ENCODE data around the gene MYL12B.
"Not testable (repeated sequence)": the region's sequence is repeated elsewhere in the genome, so short reads cannot be mapped to it uniquely, and the experiment has no call there.

MYL12B gene

DNA sequence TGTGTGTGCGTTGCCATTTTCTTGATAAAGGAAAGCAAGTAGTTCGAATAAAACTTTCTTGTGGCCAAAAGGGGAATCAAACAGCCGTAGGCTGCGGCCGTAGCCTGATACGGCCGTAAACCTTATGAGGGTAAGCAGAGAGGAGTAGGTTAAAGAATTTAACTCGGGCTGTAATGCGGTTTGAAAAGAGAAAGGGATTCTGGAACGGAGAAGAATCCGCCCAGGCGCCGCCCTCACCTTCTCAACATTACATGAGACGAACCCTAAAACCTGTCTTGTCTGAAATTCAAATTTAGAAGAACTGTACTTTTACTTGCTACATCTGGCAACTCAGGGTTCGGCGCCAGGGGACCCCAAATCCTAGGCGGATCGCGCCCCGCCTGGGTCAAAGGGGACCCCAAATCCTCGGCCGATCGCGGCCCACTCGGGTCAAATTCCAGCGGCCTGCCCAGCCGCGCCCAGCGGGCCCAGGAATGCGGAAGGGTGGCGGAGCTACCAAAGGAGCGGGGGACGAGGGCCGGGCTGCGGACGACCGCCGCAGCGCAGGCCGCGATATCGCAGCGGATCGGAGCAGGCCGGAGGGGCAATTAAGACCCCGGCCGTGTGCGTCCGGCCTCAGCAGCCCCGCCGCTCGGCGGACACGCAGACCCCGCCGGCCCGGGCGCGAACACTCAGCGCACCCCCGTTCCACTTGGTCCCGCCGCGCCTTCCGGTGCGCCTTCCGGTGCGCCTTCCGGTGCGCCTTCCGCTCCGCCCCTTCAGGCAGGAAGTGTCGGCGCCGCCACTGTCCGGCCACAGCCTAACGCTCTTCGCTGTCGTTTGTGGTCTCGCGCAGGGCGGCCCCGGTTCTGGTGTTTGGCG lies at the start of gene MYL12B:
Gene MYL12B, plus strand, starts transcription at position 761 of the 861 bp plus-strand sequence. CDS start 10,766 bp downstream, outside the sequence.
- DNase-seq, result peak in 1 of 2 experiments; percentile 66

DNA sequence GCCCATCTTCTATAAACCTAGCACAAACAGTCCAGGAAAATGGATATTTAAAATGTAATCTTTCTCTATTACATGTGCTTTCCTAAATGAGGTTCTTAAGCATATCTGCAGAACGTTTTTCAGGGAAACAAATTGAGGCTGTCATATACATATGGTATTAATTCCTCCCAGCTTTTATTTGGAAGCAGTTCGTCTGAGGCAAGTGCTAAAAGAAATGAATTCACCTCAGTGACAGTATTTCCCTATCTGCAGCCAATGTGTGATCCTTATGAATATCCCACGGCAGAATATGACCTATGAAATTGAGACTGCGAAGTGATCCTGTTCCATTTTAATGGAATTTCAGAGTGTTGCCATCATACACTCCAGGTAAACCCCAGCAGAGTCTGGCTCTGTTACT lies 49.3 kb upstream of the MYL12B start:
- no peak for DNase-seq

DNA sequence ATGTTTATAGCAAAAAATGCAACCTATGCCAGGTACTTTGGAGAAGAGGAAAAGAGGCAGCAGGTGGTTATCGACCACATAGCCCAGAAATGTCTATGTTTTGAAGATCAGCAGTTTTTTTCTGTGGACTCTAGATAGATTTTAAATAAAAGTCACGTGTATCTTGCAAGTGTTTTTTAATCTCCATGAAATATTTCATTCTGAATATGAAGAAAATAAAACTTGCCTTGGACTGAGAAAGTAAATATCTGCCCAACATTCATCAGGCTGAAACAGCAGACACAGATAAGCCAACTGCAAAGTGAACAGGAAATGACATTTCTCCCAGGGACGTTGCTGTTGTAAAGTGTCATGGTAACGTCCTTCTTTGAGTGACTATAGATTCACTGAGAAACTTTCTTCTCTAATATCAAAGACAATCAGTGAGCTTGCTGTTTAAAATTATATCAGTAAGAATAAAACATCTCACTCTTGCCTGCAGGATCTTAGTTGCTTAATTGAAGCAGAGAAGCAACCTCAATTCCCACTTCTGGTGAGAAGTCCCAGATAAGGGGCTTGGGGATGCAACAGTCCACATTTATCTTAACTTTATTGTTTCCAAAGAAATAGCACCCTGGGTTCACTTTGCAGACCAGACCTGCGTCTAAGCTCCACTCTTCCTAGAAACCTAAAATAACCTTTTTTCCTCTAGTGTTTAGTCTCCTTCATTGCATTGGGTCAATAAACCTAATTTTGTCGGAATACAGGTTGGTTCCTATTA lies 48.5 kb upstream of the MYL12B start:
- DNase-seq, result no peak

DNA sequence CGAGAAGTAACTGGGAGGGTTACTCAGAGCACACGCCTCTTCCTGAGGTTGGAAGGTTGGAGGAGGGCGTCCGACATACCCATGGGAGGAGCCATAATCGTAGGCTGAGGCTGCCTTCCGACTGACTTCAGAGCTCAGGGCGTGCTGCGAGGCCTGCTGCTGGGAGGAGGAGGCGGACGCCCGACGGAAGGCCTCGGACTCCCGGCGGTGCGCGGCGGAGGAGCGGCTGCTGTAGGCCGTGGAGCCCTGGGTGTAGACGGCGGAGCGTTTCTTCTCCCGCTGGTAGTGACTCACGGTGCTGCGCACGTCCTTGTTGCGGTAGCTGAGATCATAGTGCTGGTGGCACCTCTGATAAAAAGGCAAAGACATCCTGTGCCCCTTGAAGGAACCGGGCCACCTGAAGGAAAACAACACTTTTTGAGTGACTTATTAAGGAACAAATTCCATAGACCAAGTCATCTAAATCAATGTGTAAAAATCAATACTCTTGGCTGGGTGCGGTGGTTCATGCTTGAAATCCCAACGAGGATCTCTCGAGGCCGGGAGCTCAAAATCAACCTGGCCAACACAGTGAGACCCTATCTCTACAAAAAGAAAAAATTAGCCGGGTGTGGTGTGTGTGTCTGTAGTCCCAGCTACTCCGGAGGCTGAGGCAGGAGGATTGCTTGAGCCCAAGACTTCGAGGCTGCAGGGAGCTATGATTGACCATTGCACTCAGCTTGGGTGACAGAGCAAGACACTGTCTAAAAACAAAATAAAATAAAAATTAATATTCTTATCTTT lies 46.9 kb upstream of the MYL12B start:
- no peak for DNase-seq

DNA sequence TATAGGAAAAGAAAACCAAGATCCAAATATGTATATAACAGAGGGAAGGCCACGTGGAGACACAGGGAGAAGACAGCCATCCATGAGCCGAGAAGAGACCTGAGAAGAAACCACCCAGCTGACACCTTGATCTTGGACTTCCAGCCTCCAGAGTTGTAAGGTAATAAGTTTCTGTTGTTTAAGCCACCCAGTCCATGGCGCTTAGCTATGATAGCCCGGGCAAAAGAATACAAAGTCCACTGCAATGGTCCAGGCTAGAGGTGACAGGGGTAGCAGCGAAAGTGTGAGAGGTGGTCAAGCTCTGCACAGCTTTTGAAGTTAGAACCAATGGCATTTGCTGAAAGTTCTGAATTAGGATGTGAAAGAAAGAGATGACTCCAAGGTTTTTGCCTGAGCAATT lies 44.9 kb upstream of the MYL12B start:
- no peak for DNase-seq

DNA sequence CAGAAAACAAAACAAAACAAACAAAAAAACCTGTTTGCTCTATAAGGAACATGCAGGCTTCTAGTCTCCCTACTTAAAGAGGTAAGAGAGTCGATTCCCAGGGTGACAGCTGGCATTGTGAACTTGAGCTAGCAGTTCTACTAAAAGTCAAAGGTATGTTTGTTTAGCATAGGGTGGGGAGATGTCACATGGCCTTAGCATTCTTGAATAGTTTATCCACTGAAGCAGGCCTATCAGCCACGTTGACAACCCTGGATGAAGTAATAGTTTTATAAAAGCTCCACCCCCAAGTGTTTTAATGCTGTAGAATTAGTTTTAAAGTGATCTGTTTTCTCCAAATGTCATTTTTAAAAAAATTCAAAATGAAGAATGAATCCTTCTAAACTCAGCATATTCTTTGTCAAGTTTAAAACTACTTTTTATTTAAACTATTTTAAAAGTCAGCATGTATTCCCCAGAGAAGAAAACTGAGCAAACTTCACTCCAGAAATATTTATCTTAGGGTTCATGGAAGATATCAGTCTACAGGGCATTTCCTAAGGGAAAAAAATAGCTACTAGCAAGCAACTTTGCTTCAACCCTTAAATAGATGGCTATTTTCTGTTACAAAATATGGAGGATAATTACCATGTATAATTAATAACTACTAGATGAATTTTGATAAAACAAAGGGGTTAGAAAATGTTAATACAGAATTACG lies 43.8 kb upstream of the MYL12B start:
- peak; percentile 57 to 81 for DNase-seq

DNA sequence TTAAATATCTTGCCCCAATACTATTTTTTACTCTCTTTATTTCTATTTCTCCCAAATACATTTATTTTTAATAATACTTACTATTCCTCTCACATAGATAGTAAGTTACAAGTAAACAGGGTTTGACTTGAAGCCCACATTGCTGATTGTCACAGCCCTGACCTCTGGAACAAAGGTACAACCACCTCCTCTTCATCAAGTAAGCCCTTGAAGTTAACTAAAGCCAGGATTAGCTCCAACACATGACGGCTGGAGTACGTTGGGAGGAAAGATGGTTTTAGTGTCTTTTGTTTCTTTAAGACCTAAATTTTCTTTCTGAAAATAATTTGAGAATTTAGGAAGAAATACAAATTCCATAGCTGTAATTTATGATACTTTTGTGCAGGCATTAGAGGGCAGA lies 43.1 kb upstream of the MYL12B start:
- no peak for DNase-seq

DNA sequence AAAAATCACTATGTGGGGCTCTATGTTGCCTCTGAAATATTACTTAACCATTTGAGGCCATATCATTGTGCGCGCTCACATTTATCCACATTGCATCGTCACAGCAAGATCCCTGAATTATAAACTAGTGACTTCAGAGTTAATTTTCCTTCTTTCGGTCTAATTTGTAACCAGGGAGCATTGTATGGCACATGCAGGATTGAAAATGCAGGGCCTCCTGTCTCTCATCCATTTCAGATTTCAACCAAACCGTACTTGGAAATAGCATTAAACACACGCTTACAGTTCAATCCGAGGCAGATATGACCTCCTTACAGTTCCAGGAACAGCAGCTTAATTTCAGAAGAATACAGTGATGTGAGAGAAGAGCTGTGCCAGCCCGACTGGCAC lies 42.7 kb upstream of the MYL12B start:
- DNase-seq, result no peak

DNA sequence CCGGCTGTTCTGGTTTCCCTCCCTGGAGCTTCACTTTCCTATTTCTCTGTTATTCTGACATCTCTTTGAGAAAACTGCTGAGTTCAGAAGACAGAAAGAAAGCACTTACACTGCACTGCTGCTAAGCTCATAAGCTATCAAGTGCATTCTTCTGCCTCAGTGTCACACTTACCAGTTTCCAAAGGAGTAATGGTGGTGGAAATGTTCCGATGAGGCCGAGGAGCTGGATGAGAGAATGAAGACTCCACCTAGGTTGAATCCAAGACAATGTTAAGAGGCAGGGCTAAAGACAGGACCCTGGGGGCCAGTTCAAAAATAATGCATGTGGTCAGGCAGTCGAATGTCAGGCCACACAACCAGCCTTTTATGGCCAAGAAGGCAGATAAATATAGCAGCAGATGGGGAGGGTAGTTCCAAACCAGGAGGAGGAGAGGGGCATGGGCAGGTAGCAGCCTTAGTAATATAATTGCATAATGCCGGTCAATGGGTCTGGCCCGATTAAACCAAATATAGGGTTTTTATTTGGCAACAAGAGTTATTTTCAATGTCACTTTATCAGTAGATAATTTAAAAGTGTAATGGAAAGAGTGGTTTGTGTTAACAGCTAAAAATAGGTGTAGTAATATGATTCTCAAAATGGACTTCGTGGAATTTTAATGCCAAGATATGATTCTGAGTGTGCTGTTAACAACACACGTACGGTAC lies 42.1 kb upstream of the MYL12B start, which contains the start of gene MYOM1:
Gene MYOM1, minus strand, starts transcription at position 338 of the 705 bp plus-strand sequence. CDS start 4,745 bp downstream, outside the sequence.
- no peak for DNase-seq

DNA sequence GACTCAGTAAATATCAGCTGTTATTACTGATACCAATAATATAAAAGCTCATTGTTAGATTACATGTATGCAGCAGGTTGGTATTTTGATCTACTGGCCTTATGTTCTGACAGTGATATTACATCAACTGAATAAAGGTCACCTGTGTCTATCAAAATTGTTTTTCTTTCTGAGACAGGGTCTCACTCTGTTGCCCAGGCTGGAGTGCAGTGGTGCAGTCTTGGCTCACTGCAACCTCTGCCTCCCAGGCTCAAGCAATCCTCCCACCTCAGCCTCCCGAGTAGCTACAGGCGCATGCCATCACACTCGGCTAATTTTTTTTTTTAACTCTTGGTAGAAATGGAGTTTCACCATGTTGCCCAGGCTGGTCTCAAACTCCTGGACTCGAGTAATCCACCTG lies 41.1 kb upstream of the MYL12B start:
- not testable (repeated sequence) for DNase-seq

DNA sequence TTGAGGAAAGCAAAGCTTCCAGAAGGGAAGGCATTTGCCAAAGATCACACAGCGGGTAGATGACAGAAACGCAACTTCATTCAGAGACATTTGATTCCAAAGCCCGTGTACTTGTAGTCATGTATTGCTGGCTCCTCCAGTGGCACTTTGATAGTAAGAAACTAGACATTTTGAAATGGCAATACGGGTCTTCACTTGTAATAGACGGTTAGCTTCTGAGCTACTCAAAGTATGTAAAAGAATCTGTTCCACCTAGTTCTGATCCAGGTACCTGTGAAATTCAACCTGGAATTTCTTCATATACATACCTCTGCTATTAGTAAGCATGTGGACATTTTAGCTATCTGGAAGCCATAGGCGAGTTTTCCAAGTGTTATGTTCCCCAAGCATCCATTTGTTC lies 40.4 kb upstream of the MYL12B start:
- DNase-seq, result no peak

DNA sequence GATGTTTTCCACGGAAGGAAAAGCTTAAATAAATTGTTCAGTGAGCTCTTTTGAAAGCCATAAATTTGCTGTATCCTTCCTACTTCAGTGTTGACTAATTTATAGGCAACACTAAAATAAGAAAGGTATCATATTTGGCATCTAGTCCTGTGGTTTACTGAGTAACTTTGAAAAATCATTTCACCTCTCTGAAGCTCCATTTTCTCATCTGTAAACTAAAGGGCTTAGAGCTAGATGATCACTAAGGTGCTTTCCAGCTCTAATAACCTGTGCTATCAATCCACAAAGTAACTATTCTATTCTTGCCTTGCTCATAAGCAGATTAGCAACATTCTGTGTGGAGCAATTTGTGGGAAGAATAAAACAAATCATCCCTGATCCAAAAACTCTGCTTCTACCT lies 38.6 kb upstream of the MYL12B start:
- no peak for DNase-seq

DNA sequence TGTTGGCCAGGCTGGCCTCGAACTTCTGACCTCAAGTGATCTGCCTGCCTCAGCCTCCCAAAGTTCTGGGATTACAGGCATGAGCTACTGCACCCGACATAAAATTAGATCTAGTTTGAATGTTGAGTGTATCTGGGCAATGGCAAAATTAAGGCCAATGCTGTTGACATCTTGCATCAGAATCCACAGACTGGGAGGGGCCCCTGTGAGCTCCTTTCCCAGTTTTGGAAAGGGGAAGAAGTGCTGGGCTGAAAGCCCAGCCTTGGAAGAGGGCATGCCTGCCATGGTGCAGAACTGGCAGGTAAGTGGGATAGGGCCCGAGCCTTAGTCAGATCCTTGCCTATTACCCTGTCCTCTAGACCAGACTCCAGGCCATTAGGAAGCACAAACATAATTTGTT lies 37.7 kb upstream of the MYL12B start:
- DNase-seq, result no peak

DNA sequence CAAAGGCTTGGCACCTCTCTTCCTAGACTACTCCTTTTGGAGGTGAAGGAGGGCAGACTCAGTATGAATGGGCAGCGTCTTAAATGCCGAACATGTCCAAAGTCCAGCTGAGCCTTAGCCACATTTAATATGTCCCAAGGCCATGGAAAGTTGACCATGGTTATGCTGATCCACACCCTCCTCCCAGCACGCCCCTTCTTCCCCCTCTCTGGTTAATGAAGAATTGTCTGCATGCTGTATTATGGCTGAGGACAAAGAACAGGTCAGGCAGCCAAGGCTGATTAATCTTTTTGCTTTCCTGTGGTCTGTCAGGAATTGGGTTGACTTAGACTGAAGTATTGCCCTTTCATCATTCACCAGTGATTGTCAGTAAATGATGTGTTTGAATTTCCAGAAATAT lies 36.3 kb upstream of the MYL12B start:
- no peak for DNase-seq

DNA sequence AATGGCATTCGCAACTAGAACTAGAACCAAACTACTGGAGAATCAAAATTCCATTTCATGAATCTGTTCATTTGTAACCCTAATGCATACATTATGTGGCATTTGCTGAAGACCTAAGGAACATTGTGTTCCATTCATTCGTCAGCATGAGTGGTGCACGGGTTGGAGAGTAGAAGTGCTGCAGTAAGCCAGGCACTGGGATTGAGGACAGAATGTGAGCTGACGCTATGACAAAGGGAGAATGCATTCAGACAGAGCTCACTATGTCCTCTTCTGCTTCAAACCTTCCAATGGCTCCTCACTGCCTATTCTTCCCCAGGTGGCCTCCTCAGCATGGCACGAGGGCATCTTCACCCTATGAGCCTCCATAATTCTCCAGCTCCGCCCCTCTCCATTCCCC lies 35.9 kb upstream of the MYL12B start:
- DNase-seq, result no peak

DNA sequence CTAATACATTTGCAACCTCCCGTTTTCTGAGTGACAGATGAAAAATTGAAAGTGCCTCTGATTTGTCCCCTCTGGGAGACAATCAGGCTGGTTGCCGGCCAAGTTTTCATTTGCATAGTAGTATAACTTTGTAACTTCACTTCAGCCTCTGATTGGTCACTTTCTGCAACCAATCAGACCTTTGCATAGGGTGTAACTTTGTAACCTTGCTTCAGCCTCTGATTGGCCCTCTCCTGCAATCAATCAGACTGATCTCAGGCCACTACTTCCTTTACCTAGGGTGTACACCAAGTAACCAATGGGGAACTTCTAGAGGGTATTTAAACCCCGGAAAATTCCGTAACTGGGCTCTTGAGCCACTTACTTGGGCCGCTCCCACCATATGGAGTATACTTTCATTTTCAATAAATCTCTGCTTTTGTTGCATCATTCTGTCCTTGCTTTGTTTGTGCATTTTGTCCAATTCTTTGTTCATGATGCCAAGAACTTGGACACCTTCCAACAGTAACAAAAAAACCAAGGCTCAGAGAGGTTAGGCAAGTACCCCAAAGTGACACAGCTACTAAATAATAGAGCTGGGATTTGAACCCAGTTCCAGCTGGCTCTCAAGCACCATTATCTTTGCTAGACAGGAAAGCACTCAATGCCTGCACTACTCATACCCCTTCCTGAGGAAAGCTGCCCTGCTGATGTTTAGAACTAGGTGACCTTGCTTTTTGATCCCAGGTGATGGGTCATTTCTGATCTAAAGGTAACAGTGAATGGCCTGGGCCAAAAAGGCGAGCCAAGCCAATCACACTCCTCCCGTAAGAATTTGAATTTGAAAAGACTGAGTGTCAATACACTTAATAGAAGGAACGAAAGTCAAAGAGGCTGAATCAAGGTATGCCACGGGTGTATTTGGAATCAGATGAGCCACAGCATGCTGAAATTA lies 31.3 kb upstream of the MYL12B start:
- no peak for DNase-seq

DNA sequence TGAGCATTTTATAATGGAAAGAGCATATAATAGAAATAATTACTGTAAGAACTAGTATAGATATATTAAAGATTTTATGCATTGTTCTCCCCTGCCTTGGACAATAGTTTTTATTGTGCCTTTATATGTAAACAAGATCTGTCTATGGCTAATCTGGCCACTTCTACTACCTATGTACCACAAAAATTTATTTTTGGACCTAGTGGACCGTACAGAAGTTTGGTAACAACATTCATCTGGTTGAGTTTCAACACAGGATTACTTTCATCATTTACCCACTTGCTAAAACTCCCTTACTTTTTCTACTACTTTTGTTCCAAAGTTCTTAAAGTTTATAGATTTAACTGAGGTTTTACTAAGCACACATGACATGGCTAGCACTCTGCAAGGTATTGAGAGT lies 28.9 kb upstream of the MYL12B start:
- DNase-seq, result no peak

DNA sequence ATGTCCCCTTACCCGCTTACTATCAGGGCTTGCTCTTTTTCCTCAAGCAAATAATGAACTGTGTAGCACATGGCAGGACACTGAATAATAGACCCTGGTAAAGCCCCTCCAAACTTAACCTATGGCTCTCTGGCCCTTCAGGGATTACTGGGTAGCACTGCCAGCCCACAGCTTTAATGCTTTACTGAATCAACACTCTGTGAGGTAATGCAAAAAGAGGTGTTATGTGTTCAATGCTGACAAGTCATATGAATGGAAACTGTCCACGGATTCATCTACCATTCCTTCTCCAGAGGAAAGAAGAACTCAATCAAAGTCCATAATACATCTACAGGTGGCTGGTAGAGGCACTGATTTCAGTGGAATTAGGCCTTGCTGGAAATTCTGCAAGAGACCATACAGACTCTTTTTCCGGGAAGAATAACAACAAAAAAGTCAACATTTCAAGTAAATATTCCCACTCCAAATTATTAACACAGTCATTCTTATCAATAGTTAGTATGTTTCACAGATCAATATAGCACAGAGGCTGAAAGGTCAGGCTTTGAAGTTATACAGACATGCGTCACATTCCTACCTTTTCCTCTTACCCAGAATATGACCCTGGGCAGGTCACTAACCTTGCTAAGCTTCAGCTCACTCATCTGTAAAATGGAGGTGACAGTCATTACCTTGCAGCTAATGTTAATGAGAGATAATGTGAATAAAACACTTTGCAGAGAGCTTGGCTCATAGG lies 28.3 kb upstream of the MYL12B start:
- no peak for DNase-seq

DNA sequence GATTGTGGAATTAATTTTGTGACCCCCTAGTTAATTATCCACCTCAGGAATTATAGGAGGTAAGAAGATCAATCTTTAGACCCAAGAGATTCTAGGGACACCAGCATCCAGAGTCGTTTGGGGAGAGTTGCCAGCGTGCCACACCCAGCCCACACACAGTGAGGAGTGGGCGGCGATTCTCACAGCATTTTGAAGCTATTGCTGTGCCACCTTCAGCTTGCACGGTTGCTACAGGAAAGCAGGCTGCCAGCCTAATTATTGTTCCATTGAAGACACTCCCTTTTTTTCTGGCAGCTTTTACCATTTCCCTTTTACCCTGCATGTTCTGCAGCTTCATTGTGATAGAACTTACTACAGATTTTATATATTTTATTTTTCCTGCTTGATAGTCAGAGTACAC lies 27.5 kb upstream of the MYL12B start:
- DNase-seq, result no peak

DNA sequence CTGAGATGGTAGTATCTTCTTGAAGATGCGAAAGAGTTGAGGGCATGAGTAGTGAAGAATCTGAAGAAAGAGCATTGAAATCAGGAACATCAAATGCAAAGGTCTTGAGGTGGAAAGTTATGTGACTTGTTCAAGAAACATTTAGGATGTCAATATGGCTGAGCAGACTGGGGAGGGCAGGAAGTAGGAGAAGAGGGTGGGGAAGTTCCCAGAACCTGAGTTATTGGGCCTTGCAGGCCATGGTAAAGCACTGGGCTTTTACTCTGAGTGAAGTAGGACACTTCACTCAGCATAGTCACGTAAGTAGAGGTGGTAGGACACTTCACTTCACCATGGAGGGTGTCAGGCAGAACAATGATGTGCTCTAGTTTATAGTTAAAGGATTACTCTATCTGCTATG lies 26.1 kb upstream of the MYL12B start:
- DNase-seq, result no peak
